HCT116 (cell line): Measurements from ENCODE around the gene SLC30A7.

Experiments
- ATF3 ChIP-seq: IDR thresholded peaks from 2 replicates; pipeline ENCODE4 v1.6.1; 2012
- CTCF ChIP-seq, 3 experiments: fragments of 200-600 bp in 1 of 3; sonication (generic) in 1 of 3; IDR thresholded peaks in 2 of 3; conservative IDR thresholded peaks in 1 of 3; 2 replicates each; pipeline ENCODE4 v1.5.1; 2012 to 2017; ENCODE audit warnings: low read depth in 2 of 3, low read length in 2 of 3, antibody characterized with exemption in 1 of 3, borderline replicate concordance in 1 of 3, control low read depth in 1 of 3, mild to moderate bottlenecking in 1 of 3, mixed read lengths in 1 of 3, mixed run types in 1 of 3, moderate library complexity in 1 of 3; ENCODE audit not compliant: insufficient read depth in 1 of 3
- EZH2phosphoT487 ChIP-seq: fragments of 200-600 bp; IDR thresholded peaks from 2 replicates; pipeline ENCODE4 v1.6.1; 2018; ENCODE audit warnings: antibody characterized with exemption, borderline replicate concordance
- MAX ChIP-seq: IDR thresholded peaks from 2 replicates; pipeline ENCODE4 v1.6.1; 2012
- POLR2A ChIP-seq: IDR thresholded peaks from 2 replicates; pipeline ENCODE4 v1.7.0; 2011; ENCODE audit warnings: borderline replicate concordance; ENCODE audit not compliant: insufficient read depth, insufficient read length; ENCODE audit errors: extremely low read depth
- POLR2AphosphoS5 ChIP-seq: IDR thresholded peaks from 2 replicates; pipeline ENCODE4 v1.6.1; 2011; ENCODE audit warnings: mild to moderate bottlenecking, low read depth, low read length, moderate library complexity
- RAD21 ChIP-seq: IDR thresholded peaks from 2 replicates; pipeline ENCODE4 v1.6.1; 2012; ENCODE audit warnings: low read depth, mild to moderate bottlenecking
- SIN3A ChIP-seq: IDR thresholded peaks from 2 replicates; pipeline ENCODE4 v1.6.1; 2012; ENCODE audit warnings: low read depth
- YY1 ChIP-seq: IDR thresholded peaks from 2 replicates; pipeline ENCODE4 v1.6.1; 2011; ENCODE audit warnings: low read length, low read depth, moderate library complexity, mild to moderate bottlenecking; ENCODE audit not compliant: insufficient replicate concordance; ENCODE audit errors: extremely low read depth

GRCh38 chr1:100941580-100942216, 45.8 kb downstream of the SLC30A7 start:
- TF ChIP-seq POLR2A: no peak
- no peak for TF ChIP-seq EZH2phosphoT487
- TF ChIP-seq CTCF (IDR thresholded peaks at IDR 0.05 in 2 of 3, conservative IDR thresholded peaks at IDR 0.05 in 1 of 3; ENCODE audit: borderline replicate concordance in 1 of 3, insufficient read depth in 1 of 3, low read depth in 2 of 3, low read length in 2 of 3): no peak
- TF ChIP-seq YY1: no peak
- no peak for TF ChIP-seq RAD21
- no peak for TF ChIP-seq SIN3A
- no peak for TF ChIP-seq MAX
- no peak for TF ChIP-seq POLR2AphosphoS5
- TF ChIP-seq ATF3: no peak
